Ascending aorta (tissue), 2 donors: ENCODE results near the gene RBM33. TPM values are rescaled to one million over a fixed set of nuclear protein-coding genes. Genes with fewer than 3 reads are reported as not detected.

Experiments
- DNase-seq, 2 donors: peaks; one replicate each; pipeline ENCODE4 v3.0.0-alpha.2; 2019; ENCODE audit warnings: low spot score in 2 of 2
- H3K27ac ChIP-seq, 2 donors: fragments of 200-600 bp; sonication (generic); one replicate each; pipeline ENCODE4 v1.5.1; 2016 to 2017; ENCODE audit warnings: mild to moderate bottlenecking in 1 of 2
- H3K27me3 ChIP-seq: fragments of 200-600 bp; sonication (generic); one replicate; pipeline ENCODE4 v1.5.1; 2017
- H3K36me3 ChIP-seq, 2 donors: fragments of 200-600 bp; sonication (generic); one replicate each; pipeline ENCODE4 v1.5.1; 2016
- H3K4me1 ChIP-seq, 2 donors: fragments of 200-600 bp; sonication (generic); one replicate each; pipeline ENCODE4 v1.5.1; 2016 to 2017; ENCODE audit warnings: mild to moderate bottlenecking in 1 of 2
- H3K4me3 ChIP-seq, 2 donors: fragments of 200-600 bp; sonication (generic); one replicate each; pipeline ENCODE4 v1.5.1; 2016 to 2017; ENCODE audit warnings: mild to moderate bottlenecking in 1 of 2
- H3K9me3 ChIP-seq, 2 donors: fragments of 200-600 bp; sonication (generic); one replicate each; pipeline ENCODE4 v1.5.1; 2016
- CTCF ChIP-seq, 3 experiments: fragments of 200-600 bp in 2 of 3; fragments of 450-650 bp in 1 of 3; sonication (generic) in 2 of 3; IDR thresholded peaks; one replicate each; pipeline ENCODE4 v1.5.1; 2016 to 2019; ENCODE audit warnings: antibody characterized with exemption in 3 of 3, mild to moderate bottlenecking in 1 of 3, moderate library complexity in 1 of 3
- intact Hi-C: fragments of 100-400 bp; cut with DNase I; formaldehyde crosslinking; loops from one replicate; pipeline ENCODE4 v1.15.1; 2023
- total RNA-seq: library from RNA; depleted of rRNA; stranded (reverse); fragments of >200 nt; gene quantifications from one replicate; pipeline ENCODE4 v1.1.0, GENCODE V29; 2016

Gene RBM33
- total RNA-seq, 1 donor from 2014 or later: 44.2 TPM

DNA sequence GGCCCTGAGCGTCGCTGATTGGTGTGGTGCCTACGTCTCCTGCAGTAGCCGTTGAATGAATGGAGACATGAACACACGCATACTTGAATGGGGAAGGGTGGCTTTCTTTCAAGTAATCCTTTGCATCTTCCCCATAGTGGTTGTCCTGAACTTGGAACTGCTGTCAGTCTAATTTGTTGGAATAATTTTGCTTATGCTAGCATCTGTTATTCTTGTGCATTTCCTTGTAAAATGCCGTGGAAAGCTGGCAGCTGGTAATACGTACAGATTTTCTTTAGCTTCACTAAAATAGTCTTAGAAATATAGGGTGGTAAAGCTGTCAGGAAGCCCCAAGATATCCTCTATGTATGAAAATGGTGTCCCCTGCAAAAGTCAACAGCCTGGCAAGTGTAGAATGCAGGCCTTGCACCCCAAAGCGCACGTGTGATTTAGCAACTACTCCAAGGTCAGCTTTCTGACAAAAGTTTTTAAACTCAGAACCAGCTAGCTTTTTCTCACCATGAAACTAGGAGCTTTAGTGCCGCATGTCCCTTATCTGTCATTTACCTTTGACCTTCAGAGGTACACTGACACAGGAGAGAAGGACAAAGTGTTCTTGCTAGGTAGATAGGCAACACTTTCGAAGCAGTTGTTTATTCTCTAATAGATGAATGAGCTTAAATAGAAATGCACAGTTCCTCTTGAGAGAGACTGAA lies 70.8 kb downstream of the RBM33 start:
- Histone ChIP-seq H3K4me1 (no peaks in the 10 kb centered on the region), H3K9me3 (no peaks in the 10 kb centered on the region), H3K36me3 (peaks cover 12 to 71% of the 10 kb centered on the region in 2 donors), H3K4me3 (no peak overlapping the region), H3K27ac (no peak overlapping the region), H3K27me3 (no peaks in the 10 kb centered on the region)
- intact Hi-C loops: no loop called here
- TF ChIP-seq CTCF (IDR thresholded peaks at IDR 0.05): no peak
- DNase-seq: no peak

DNA sequence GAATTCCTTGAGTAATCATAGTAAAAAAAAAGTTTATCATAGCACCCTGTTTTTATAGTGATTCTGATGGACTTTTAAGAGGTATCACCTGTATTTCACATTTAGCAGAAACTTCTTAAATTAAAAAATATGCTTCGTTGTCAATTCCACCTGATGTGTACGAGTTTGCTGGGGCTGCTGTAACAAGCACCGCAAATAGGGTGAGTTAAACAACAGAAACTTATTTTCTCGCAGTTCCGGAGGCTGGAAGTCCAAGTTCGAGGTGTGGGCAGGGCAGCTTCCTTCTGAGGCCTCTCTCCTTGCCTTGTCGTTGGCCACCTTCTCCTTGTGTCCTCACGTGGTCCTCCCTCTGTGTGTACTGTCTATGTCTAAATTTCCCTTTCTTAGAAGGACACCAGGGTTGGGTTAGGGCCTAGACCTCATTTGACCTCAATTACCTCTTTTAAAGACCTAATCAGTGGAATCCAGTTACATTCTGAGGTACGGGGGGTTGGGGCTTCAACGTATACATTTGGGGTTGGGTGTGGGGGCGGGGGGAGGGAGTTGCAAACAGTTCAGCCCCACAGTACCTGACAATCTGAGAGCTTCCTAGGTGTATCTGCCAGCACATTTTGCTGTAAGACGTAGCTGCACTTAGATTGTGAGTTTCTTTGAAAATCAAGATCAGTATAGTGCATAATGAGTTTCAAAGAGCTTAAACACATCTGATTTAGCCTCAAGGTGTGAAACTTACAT lies 72.7 kb downstream of the RBM33 start:
- intact Hi-C loops: no loop called here
- H3K27ac ChIP-seq: no peak overlapping the region
- no peaks in the 10 kb centered on the region for H3K9me3 ChIP-seq
- no peaks in the 10 kb centered on the region for H3K27me3 ChIP-seq
- no peaks in the 10 kb centered on the region for H3K4me1 ChIP-seq
- no peak for TF ChIP-seq CTCF (IDR thresholded peaks at IDR 0.05)
- no peak for DNase-seq
- H3K36me3 ChIP-seq: peaks cover under 1 to 55% of the 10 kb centered on the region in 2 donors
- no peak overlapping the region for H3K4me3 ChIP-seq

DNA sequence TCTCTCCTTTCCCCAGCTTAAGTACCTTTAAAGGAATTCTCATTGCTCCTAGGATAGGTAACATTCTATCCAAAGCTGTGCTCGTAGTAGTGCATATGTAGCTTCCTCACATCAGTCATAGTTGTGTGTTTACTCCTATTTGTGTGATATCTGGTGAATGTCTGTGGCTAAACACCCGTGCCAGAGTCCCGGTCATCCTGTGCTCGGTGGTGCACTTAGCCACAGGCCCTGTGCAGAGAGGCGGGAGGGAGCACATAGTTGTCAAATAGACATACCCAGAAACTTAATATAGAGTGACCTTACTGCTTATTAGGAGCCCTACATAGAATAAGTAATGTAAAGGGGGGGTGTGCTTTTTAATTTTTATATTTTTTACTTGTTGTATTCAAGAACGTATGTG lies 76.6 kb downstream of the RBM33 start:
- intact Hi-C loops: no loop called here
- Histone ChIP-seq H3K4me3 (no peak overlapping the region), H3K4me1 (no peaks in the 10 kb centered on the region), H3K27me3 (no peaks in the 10 kb centered on the region), H3K9me3 (no peaks in the 10 kb centered on the region), H3K36me3 (peaks cover 0 to 23% of the 10 kb centered on the region in 2 donors), H3K27ac (no peak overlapping the region)
- DNase-seq: no peak
- TF ChIP-seq CTCF (IDR thresholded peaks at IDR 0.05): no peak

DNA sequence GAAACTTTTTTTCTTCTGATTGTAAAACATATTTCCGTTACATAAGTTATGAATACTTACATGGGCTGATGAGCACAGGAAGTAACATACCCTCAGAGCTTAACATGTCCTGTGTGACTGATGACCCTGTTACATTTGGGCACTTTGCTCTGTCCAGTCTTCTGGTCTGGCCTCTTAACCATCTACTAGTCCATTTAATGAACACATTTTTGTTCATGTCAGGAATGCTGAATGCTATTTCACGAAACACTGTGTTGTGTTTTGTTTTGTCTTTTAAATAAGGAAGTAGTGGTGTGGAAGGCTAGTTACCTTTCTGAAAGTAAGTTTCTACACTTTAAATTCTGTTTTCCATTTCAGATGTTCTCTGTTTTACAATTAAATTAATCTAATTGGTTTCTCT lies 77.7 kb downstream of the RBM33 start:
- intact Hi-C loops: no loop called here
- no peak for DNase-seq
- Histone ChIP-seq H3K4me1 (no peaks in the 10 kb centered on the region), H3K27ac (no peak overlapping the region), H3K27me3 (no peaks in the 10 kb centered on the region), H3K4me3 (no peak overlapping the region), H3K36me3 (peaks cover 0 to 19% of the 10 kb centered on the region in 2 donors), H3K9me3 (no peaks in the 10 kb centered on the region)
- TF ChIP-seq CTCF (IDR thresholded peaks at IDR 0.05): no peak

DNA sequence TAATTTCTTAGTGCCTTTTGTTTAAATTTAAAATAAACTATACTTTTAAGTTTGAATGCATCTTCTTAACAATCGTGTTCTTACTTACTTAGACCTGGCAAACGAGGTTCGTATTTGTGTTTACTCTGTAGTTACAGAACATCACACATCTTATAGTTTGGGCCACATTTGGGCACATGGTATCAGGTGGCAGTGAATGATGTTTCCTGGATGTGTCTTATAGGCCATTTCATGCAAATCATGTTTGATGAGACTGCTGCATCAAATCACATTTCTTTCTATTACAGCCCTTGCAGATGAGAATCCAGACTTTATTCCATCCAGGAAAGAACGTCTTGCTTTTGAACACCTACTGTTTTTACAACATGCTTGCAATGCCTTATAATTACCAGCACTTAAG lies 78.5 kb downstream of the RBM33 start:
- Histone ChIP-seq H3K4me1 (no peaks in the 10 kb centered on the region), H3K27ac (no peak overlapping the region), H3K4me3 (no peak overlapping the region), H3K36me3 (peaks cover 0 to 17% of the 10 kb centered on the region in 2 donors), H3K9me3 (no peaks in the 10 kb centered on the region), H3K27me3 (no peaks in the 10 kb centered on the region)
- DNase-seq: no peak
- intact Hi-C loops: no loop called here
- no peak for TF ChIP-seq CTCF (IDR thresholded peaks at IDR 0.05)
